Stimulated activated CD4-positive, alpha-beta T cell treated with anti-CD3 and anti-CD28 coated beads, Interleukin-15, amount 100 ng/mL, for 1 hour (primary cell): ENCODE results near the gene BACE2.
"Not testable (repeated sequence)": the region's sequence is repeated elsewhere in the genome, so short reads cannot be mapped to it uniquely, and the experiment has no call there.

Experiments
- DNase-seq, 2 donors: peaks; one replicate each; pipeline ENCODE4 v3.0.0-alpha.2; 2020; ENCODE audit warnings: low read depth in 1 of 2, low spot score in 1 of 2

The BACE2 gene

DNA sequence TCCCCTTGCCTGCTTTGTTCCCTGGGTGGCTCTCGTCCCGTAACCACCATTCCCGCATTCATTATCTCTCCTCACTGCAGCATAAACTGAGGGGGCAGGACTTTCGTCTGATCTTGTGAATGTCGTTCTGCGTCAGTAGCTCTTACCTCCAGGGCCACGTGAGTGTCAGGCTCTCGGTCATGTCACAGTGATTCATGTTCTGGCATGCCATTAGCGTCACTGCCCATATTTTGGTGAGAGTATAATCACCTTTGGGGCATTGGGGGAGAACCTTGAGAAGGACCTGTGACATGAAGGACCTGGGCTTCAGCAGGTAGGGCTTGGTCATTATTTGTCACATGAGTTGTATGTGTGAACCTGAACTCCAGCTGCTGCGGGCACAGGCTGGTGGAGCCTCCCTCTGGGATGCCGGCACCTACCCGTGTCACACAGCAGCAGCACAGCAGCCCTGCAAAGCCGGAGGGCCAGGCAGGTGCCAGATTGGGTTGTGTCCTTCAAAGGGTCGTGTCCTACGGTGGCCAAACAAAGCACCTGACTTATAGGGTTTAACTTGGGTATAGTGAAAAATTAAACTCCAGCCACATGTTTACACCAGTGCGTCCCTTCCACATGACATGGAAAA is 68.5 kb downstream of the BACE2 start:
- no peak for DNase-seq

DNA sequence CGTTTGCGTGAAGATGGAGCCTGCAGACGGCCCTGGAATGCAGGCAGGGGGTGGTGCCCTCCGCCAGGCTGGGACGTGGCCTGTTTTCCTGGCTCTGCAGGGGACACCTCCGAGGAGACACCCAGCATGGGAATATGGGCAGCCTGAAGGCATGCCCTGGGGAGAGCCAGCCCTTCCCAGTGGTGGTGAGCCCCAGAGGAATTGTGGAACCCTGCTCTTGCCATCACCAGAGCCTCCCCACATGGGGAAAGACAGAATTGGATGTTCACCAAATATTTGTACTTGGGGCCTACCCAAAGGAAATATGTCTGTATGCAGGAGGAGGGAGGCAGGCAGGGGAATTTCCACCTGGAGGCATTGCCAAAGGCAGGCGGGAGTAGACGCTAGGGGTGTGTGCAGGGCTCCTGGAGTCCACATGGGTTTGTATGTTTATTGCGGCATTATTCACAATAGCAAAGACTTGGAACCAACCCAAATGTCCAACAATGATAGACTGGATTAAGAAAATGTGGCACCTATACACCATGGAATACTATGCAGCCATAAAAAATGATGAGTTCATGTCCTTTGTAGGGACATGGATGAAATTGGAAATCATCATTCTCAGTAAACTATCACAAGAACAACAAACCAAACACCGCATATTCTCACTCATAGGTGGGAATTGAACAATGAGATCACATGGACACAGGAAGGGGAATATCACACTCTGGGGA is 70.3 kb downstream of the BACE2 start:
- DNase-seq, result not testable (repeated sequence)

GRCh38 chr21:41240040-41240439 is 72.1 kb downstream of the BACE2 start:
- DNase-seq, result no peak

GRCh38 chr21:41241341-41241740 is 73.4 kb downstream of the BACE2 start:
- DNase-seq, result no peak

DNA sequence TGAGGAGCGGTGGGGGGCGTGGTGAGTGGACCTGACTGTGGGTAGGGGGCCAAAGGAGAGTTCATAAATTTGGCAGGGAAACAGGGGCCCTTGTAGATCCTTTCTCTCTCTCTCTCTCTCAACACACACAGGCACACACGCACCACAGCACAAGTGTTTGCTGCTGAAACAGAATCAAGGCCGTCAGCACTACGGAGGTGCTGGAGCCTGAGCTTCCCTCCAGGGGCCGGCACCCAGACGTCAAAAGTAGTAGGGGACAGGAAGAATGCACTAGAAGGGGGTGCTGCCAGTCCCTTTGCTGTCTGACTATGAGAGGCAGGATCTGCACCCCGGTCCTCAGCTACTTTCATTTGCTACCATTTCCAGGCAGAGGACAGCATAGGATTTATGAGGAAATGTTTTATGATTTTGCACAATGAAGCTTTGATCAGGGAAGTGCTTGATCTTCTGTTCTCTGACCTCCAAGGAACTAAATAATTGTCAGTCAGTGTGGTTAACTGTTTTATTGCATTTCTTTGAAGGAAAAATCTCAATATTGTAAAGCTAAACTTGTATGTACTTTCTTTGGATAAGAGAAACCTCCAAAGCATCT is 74.4 kb downstream of the BACE2 start:
- no peak for DNase-seq

- DNase-seq, result no peak
These were observed 75.1 kb downstream of the BACE2 start for GRCh38 chr21:41243107-41243506.

GRCh38 chr21:41244266-41244880 is 76.4 kb downstream of the BACE2 start:
- DNase-seq, result not testable (repeated sequence)

GRCh38 chr21:41245509-41246135 is 77.7 kb downstream of the BACE2 start:
- no peak for DNase-seq

- DNase-seq, result no peak
These were observed 78.8 kb downstream of the BACE2 start for GRCh38 chr21:41246808-41247207.

GRCh38 chr21:41247561-41248545 is 79.9 kb downstream of the BACE2 start:
- DNase-seq, result no peak

GRCh38 chr21:41249476-41249875 is 81.5 kb downstream of the BACE2 start:
- DNase-seq, result no peak

DNA sequence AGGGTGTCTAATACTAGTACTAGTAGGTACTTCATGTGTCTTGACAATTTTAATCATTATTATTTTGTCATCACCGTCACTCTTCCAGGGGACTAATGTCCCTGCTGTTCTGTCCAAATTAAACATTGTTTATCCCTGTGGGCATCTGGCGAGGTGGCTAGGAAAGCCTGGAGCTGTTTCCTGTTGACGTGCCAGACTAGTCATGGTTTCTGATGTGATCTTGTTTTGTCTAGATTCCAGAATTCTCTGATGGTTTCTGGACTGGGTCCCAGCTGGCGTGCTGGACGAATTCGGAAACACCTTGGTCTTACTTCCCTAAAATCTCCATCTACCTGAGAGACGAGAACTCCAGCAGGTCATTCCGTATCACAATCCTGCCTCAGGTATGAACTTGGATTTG is 82.6 kb downstream of the BACE2 start:
- no peak for DNase-seq

- DNase-seq, result no peak
These were observed 84.1 kb downstream of the BACE2 start for GRCh38 chr21:41251961-41252642.

DNA sequence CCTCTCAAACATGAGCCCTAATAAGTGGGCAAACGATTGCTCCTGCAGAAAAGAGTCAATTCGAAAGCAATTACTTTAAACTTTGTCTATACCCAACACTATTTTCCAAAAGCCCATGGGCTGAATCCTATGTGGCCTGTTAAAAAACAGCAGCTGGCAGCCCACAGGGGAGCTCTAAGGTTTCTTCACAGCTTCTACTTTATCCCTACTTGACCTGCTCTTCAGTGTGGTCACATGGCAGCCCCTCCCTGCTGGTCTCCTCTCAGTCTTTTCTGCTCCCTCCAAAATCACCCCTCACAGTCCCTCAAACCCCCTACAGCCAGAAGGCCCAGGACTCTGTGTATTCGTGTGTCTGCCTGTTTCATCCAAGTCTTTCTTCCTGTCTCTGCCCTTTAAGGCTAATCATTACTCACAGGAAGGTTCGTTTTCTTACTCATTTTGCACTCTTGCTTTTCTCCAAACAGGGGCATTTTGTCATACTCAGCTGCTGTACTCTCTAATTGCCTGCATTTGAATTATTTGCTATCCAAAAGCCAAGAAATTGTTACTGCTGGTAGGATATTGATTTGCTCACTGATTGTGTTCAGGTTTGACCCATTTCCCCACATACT is 86.2 kb downstream of the BACE2 start:
- DNase-seq, result no peak

GRCh38 chr21:41255190-41255589 is 87.2 kb downstream of the BACE2 start:
- DNase-seq, result no peak

DNA sequence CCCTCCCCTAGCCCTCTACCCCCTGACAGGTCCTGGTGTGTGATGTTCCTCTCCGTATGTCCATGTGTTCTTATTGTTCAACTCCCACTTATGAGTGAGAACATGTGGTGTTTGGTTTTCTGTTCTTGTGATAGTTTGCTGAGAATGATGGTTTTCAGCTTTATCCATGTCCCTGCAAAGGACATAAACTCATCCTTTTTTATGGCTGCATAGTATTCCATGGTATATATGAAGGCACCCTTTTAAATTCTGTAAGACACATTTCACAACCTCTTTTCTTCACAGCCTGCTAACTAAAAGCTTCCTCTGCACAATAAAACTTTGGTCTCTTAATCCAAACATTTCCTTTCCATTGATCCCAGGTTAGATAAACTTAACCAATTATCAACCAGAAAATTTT is 88.3 kb downstream of the BACE2 start:
- not testable (repeated sequence) for DNase-seq

DNA sequence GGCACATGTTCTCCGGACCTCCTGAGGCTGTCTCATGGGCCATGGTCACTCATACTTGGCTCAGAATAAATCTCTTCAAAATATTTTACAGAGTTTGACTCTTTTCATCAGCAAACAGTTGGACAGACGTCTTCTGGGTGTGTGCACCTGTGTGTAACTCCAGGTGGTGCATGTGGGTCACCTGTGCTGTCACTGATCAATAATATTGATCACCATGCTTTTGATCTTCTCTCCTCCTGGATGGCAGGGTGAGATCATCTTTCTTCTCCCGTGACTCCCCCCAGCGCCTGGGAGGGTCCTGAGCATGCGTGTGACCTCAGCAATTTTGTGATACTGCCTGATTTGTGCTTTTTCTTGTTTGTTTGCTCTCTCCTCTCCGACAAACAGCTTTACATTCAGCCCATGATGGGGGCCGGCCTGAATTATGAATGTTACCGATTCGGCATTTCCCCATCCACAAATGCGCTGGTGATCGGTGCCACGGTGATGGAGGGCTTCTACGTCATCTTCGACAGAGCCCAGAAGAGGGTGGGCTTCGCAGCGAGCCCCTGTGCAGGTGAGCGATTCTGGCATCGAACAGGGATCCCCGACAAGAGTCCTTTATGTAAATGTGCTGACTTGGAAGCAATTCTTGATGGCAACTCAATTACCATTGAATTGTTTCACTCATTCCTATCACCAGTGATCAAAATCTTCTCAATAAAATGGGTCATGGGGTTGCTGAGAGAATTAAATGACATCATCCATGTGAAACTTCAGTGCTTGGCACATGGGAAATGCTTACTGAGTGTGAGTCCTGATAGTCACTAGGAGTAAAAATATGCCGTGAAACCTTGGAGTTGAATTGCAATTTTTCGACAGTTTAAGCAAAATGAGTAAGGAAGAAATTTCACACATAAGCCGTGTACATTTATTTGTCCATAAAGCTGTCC is 89.1 kb downstream of the BACE2 start:
- DNase-seq, result no peak

DNA sequence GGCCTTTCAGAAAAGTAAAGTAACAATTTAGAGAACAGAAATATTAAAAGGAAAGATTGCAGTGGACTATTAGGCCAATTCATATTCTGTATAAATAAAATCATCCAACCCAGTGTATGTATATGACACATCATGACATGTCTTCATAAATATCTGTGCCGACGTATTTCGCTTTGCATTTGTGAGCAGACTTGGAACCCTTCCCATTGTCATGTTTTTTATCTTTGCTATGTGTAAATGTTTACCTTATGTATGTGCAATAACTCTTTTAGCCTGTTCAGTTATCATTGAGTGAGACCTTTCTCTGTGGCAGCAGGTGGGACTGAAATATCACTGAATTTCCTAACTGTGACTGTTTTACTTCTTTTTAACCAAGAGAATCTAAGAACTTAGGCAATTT is 90.7 kb downstream of the BACE2 start:
- no peak for DNase-seq
